Stimulated activated CD4-positive, alpha-beta T cell treated with anti-CD3 and anti-CD28 coated beads, Interleukin-12 subunit alpha, Interleukin-12 subunit beta, amount 100 ng/mL, for 48 hours (primary cell): ENCODE measurements around the gene RGS6.

Experiments
- DNase-seq, 3 donors: peaks; one replicate each; pipeline ENCODE4 v3.0.0-alpha.2; 2020; ENCODE audit warnings: low read depth in 2 of 3, low spot score in 1 of 3

Gene RGS6

DNA sequence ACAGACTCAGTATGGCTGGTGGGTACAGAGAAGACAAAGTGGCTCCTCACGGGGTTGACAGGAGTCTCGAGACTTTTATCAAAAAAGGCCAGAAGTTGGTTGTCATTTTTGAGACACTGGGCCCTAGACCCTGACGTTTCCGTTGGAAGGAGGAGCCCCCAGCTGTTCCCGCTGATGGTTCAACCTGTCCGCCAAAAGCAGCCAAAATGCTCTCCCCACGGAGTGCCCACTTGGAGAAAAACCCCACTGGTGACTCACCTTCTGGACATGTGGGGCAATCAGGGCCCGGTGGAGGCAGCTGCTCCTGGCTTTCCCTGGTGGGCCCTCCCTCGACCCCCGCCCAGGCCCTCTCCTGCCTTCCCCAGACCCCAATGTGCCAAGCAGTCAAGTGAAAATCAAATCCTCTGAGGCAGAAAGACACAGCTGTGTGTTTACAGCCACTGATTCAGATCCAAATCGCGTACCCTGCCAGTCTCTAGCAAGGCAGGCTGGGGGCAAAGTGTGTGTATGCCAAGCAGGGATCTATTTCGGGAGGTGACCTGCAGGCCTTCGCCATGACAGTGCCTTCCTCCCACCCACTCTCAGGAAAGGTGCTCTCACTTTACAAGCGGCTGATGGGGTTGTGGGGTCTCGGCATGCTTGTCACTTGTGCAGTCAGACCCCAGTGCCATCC, 614.3 kb downstream of the RGS6 start:
- no peak for DNase-seq

DNA sequence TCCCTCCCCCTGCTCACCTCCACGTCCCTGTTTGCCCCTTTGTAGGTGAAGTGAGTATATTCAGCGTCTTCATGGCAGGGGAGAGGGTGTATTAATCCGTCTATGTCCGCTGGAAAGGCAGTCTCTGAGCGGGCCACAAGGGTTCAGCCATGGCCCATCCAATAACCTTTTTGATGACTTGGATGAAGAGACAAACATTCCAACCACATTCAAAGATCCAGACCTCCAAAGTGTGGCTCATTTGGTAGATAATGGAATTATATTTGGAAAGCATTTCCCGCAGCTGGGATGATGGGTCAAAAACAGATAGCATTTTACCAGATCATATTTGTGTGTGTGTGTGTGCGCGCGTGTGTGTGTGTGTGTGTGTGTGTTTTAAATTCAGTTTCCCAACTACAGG, 615.8 kb downstream of the RGS6 start:
- no peak for DNase-seq

GRCh38 chr14:72549026-72549425, 616.8 kb downstream of the RGS6 start:
- no peak for DNase-seq

GRCh38 chr14:72549854-72550253, 617.6 kb downstream of the RGS6 start:
- DNase-seq: no peak

- DNase-seq: no peak
These were observed 618.3 kb downstream of the RGS6 start for GRCh38 chr14:72550513-72550912.

- no peak for DNase-seq
These were observed 620.0 kb downstream of the RGS6 start for GRCh38 chr14:72552236-72552635.

DNA sequence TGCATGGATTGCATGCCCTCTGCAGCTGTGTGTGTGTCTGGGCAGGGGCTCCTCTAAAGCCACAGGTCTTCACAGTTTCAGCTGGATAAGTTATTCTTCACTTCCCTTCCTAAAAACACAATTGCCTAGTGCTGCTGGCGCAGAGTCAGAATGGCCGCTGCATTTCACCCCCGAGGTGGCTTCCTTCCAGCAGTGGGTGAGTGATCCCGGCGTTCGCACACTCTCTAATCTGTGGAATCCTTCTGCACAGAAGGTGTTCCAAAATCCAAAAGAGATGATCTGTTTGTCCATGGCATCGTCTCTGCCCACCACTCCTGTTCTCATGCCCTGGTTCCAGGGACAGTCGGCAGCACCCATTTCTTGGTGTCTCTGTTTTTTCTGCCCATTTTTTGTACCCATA, 620.9 kb downstream of the RGS6 start:
- no peak for DNase-seq

GRCh38 chr14:72553656-72554055, 621.4 kb downstream of the RGS6 start:
- no peak for DNase-seq

DNA sequence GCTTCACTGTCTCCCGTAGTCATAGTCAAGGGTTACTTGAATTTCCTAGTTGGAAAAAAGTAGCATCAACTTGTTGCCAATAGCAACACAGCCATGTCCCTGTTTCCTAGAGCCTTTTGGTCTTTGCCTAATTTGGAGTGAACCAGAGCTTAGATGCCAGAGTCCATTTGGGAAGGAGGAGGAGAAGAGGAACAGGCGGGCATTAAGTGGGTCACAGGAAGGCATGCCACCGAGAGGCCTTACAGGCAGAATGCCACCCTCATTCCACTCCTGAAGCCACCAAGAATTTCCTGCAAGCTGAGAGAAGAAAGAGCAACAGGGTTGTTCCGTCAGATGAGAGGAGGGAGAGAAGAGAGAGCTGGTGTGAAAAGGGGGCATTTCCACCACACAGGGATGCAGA, 622.2 kb downstream of the RGS6 start:
- DNase-seq: no peak

DNA sequence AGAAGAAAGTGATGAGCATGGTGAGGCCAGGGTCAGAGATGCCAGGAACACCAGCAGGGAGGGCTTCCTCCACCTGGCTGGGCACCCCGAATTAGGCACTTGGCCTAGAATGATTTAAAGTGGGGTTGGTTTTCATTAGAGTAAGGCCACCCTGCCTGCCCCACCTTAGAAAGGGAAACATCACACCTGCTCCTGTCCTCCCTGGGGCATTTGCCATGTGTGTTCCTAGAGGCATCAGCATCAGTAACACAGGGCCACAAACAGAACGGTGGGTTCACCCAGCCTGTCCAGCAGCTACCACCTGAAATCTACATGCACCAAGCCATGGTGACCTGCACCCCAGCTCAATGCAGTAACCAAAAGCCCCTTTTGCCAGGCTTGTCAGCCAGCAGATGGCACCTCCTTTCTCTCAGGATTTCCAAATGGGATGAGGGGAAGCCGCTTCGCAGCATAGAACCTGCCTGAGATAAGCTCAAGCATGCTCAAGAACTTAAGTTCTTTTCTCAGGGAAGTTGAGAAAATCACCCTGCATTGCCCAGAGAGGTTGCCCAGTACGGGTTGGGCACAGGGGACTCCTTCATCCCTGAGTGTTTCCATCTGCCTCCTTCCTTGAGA, 622.9 kb downstream of the RGS6 start:
- DNase-seq: no peak

DNA sequence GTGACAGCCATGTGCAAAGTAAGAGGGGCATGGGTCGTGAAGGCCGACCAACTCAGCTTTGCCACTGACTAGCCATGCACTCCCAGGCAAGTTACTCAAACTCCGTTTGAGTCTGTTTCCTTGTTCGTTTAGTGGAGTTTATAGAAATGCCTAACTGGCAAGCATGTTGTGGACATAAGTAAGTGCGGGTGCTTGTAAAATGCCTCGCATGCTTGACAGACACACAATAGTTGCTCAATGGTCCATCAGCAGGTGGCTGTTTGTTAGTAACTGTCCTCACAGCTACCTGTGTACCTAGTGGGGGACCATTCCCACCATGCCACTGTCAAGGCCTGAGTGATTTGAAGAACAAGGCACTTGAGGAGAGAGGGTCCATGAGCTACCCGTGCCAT, 623.4 kb downstream of the RGS6 start:
- DNase-seq: no peak

- no peak for DNase-seq
These were observed 625.4 kb downstream of the RGS6 start for GRCh38 chr14:72557671-72558070.

DNA sequence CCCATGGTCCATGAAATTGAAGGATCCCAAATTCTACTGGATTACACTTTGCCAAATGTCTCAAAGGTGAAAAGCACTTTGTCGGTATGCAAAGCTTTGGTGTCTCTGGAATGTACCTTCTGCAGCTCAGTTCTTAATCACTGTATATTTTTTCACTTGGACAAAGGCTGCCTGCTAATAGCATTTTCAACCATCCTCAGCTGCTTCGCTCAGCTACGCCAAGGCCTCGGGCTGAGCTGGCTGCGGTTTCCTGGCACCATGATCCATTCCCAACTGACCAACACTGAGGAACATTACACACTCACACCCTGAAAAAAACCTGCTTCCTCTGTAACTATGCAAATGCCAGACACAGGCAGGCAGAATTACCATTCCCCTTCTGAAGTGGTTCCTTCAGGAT, 626.5 kb downstream of the RGS6 start:
- DNase-seq: no peak

- no peak for DNase-seq
These were observed 627.0 kb downstream of the RGS6 start for GRCh38 chr14:72559202-72559601.

DNA sequence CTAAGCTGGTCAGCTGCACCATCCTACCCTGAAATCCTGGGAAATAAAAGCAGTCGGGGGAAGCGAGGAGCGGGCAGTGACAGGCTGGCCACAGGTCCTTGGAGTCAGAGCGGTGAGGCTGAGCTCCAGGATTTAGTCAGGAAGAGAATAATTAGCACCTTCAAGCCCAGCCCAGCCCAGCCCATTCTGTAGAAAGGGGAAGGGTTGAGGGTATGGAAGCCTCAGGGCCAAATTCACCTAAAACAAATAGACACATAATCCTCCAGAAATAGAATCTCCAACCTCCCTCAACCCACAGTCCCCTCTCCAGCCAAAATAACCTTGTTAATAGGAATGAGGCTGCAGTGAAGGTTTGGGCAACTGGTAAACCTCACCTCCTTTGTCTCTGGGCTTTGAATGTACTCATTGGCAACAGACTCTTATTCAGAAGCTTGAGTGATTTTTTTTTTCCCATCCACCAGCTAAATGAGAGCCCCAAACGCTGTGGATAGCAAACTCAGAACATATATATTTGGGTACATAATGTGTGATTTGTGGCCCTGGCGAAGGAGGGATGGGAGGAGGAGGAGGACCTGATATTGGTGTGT, 627.5 kb downstream of the RGS6 start:
- DNase-seq: no peak

GRCh38 chr14:72560331-72560730, 628.1 kb downstream of the RGS6 start:
- no peak for DNase-seq

DNA sequence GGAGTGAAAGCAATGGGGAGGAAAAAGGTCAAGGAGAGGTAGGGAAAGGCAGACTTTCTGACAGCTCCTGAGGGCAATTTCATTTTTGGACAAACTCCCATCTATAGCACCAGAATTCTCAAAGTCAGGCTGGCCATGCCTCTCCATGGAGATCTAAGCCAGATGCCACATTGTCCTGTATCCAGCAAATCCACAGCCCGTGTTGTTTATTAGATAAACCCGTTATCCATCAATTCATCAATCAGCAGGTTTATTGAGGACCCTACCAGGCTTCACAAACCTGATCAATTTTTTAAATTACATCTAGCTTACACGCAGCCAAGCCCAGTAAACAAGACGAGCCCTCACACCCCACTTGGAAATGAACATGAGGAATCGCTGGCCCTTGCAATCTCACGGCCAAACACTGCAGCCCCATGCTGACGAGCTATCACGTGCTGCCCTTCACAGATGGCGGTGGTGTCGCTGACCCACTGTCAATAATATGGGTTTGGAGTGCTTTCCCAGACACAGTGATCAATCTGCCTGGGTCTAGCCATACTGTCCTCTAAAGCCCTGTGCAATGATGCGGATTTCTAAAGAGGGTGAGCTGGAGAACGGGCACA, 628.8 kb downstream of the RGS6 start:
- no peak for DNase-seq

GRCh38 chr14:72562300-72562699, 630.1 kb downstream of the RGS6 start:
- no peak for DNase-seq

- no peak for DNase-seq
These were observed 631.4 kb downstream of the RGS6 start for GRCh38 chr14:72563676-72564075.

DNA sequence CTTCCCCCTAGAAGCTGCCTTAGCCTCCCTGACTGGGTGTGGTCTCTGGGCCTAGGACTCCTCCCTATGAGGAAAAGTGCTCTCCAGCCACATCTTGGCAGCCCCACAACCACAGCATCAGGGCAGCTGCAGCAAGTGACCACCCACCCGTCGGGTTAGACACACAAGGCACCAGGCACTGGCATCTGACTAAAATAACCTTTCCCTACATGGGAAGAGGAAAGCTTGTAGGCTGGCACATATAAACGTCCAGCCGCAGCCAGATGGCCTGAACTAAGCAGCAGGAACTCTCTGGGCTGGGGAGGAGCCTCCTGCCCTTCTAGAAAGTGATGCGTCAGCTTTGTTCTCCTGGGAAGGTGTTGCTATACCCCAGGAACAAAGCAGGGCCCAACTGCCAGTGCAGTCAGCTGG, 632.9 kb downstream of the RGS6 start:
- DNase-seq: no peak

- DNase-seq: no peak
These were observed 633.7 kb downstream of the RGS6 start for GRCh38 chr14:72565917-72566316.

DNA sequence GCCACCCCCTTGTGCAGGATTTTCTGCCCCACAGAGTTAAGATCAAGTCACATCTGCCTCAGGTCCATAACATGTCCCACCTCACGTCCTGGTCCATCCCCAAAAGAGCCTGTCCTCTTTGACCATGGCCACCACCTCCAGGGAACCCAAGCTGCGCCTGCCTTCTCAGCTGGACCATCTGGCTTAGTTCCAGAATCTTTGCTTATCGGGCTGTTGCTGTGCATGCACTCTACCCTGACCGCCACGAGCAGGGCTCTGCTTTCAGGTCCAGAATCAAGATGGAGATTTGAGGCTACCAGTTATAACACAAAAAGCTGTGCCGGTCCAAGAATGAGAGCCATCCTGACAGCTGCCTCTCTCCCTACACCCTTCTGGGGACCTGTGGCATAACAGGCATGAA, 635.0 kb downstream of the RGS6 start:
- DNase-seq: no peak
